HG03342 (cell line): ENCODE measurements around the gene FPR2.
"Not testable (repeated sequence)": the region's sequence is repeated elsewhere in the genome, so short reads cannot be mapped to it uniquely, and the experiment has no call there.

Source experiments
- ATAC-seq: cut with Tn5 transposase; IDR thresholded peaks from one replicate; pipeline ENCODE4 v1.9.1; 2021; ENCODE audit warnings: mild to moderate bottlenecking, moderate library complexity; ENCODE audit not compliant: unreplicated experiment

The FPR2 gene

GRCh38 chr19:51739466-51740213, 21.3 kb upstream of the FPR2 start:
- no peak for ATAC-seq

- ATAC-seq = no peak
These were observed 20.6 kb upstream of the FPR2 start for GRCh38 chr19:51740356-51740755.

GRCh38 chr19:51742789-51743188, 18.2 kb upstream of the FPR2 start:
- ATAC-seq = no peak

- no peak for ATAC-seq
These were observed 17.6 kb upstream of the FPR2 start for GRCh38 chr19:51743405-51743804.

GRCh38 chr19:51746731-51747130, 14.2 kb upstream of the FPR2 start:
- ATAC-seq = no peak

- no peak for ATAC-seq
These were observed 11.0 kb upstream of the FPR2 start for GRCh38 chr19:51749979-51750378.

GRCh38 chr19:51750400-51751094, 10.4 kb upstream of the FPR2 start:
- no peak for ATAC-seq

- no peak for ATAC-seq
These were observed 9.3 kb upstream of the FPR2 start, which contains the start of gene FPR1 for GRCh38 chr19:51751655-51752054. Gene FPR1 (minus strand): TSS chr19:51751878. CDS start chr19:51746994, 4,884 bp downstream.

- ATAC-seq = no peak
These were observed 6.9 kb upstream of the FPR2 start for GRCh38 chr19:51754109-51754508.

GRCh38 chr19:51754770-51755169, 6.2 kb upstream of the FPR2 start:
- no peak for ATAC-seq

- no peak for ATAC-seq
These were observed 5.4 kb upstream of the FPR2 start for GRCh38 chr19:51755571-51755970.

- ATAC-seq = no peak
These were observed 716 bp downstream of the FPR2 start for GRCh38 chr19:51761696-51762095.

- ATAC-seq = no peak
These were observed 4.1 kb downstream of the FPR2 start for GRCh38 chr19:51765086-51765485.

GRCh38 chr19:51766461-51766860, 5.5 kb downstream of the FPR2 start:
- ATAC-seq = no peak

GRCh38 chr19:51771376-51772130, 10.6 kb downstream of the FPR2 start:
- no peak for ATAC-seq

GRCh38 chr19:51772977-51773376, 12.0 kb downstream of the FPR2 start:
- ATAC-seq = no peak

GRCh38 chr19:51776561-51776960, 15.6 kb downstream of the FPR2 start:
- ATAC-seq = not testable (repeated sequence)

- ATAC-seq = no peak
These were observed 16.8 kb downstream of the FPR2 start for GRCh38 chr19:51777570-51778462.

GRCh38 chr19:51779181-51779580, 18.2 kb downstream of the FPR2 start:
- ATAC-seq = no peak

- ATAC-seq = no peak
These were observed 18.7 kb downstream of the FPR2 start for GRCh38 chr19:51779703-51780102.

GRCh38 chr19:51780270-51780669, 19.3 kb downstream of the FPR2 start:
- no peak for ATAC-seq
